K562 (cell line): Measurements from ENCODE around the gene ANXA2. TPM values are rescaled to one million over a fixed set of nuclear protein-coding genes. Genes with fewer than 3 reads are reported as not detected.

Source experiments
- BRD4 ChIP-seq: fragments of 200-600 bp; sonication (generic); IDR thresholded peaks from 2 replicates; pipeline ENCODE4 v1.6.1; 2017; ENCODE audit warnings: inconsistent platforms
- CCNT2 ChIP-seq: IDR thresholded peaks from 2 replicates; pipeline ENCODE4 v1.6.1; 2011; ENCODE audit warnings: borderline replicate concordance, low read depth, mild to moderate bottlenecking, moderate library complexity, mixed read lengths, low read length; ENCODE audit not compliant: insufficient read length; ENCODE audit errors: extremely low read depth
- GTF2E2 ChIP-seq: fragments of 200-800 bp; sonication (Bioruptor generic); IDR thresholded peaks from 2 replicates; pipeline ENCODE4 v1.6.1; 2016; ENCODE audit warnings: missing genetic modification characterization, missing compliant biosample characterization
- HMG20A ChIP-seq: fragments of 450-650 bp; formaldehyde crosslinking; conservative IDR thresholded peaks from 2 replicates; pipeline ENCODE4 v1.4.0; 2020; ENCODE audit warnings: mild to moderate bottlenecking, mixed read lengths
- JUND ChIP-seq, 2 experiments: IDR thresholded peaks; 2 replicates in 1 of 2; 3 replicates in 1 of 2; pipeline ENCODE4 v1.6.1; 2011; ENCODE audit warnings: borderline replicate concordance in 2 of 2, low read depth in 2 of 2, low read length in 2 of 2, improper control_type of control experiment in 1 of 2, missing biosample characterization in 1 of 2, missing genetic modification characterization in 1 of 2, missing genetic modification reagents in 1 of 2
- KAT7 ChIP-seq: sonication (generic); formaldehyde crosslinking; IDR thresholded peaks from 2 replicates; pipeline ENCODE4 v1.8.0; 2022; ENCODE audit warnings: missing genetic modification reagents, mild to moderate bottlenecking, borderline replicate concordance
- KDM2B ChIP-seq: fragments of 250-450 bp; sonication (Bioruptor Pico); IDR thresholded peaks from 2 replicates; pipeline ENCODE4 v1.8.0; 2021; ENCODE audit warnings: mild to moderate bottlenecking, moderate library complexity
- POLR2AphosphoS5 ChIP-seq: IDR thresholded peaks from 2 replicates; pipeline ENCODE4 v1.6.1; 2011; ENCODE audit warnings: mild to moderate bottlenecking, low read depth, low read length, moderate library complexity; ENCODE audit not compliant: control insufficient read depth, insufficient read depth
- STAT5B ChIP-seq: fragments of 250-450 bp; sonication (Bioruptor Pico); IDR thresholded peaks from 2 replicates; pipeline ENCODE4 v1.8.0; 2021; ENCODE audit warnings: mild to moderate bottlenecking, inconsistent platforms
- THRA ChIP-seq: fragments of 450-650 bp; IDR thresholded peaks from 2 replicates; pipeline ENCODE4 v1.6.1; 2017; ENCODE audit warnings: mild to moderate bottlenecking, moderate library complexity
- XRCC5 ChIP-seq: fragments of 200-400 bp; formaldehyde crosslinking; IDR thresholded peaks from 2 replicates; pipeline ENCODE4 v1.6.1; 2017; ENCODE audit warnings: low read depth, mild to moderate bottlenecking, low read length
- ZBTB40 ChIP-seq, 2 experiments: fragments of 450-650 bp in 1 of 2; sonication (generic) in 1 of 2; formaldehyde crosslinking in 1 of 2; IDR thresholded peaks; 2 replicates each; pipeline versions ENCODE4 v1.7.1 to v1.9.0; 2016 to 2022; ENCODE audit warnings: inconsistent platforms in 1 of 2, mild to moderate bottlenecking in 1 of 2, missing genetic modification reagents in 1 of 2
- ZNF217 ChIP-seq: sonication (generic); formaldehyde crosslinking; IDR thresholded peaks from 2 replicates; pipeline ENCODE4 v1.8.0; 2022; ENCODE audit warnings: mild to moderate bottlenecking, missing genetic modification reagents
- polyA plus RNA-seq, 8 experiments: library from polyadenylated mRNA; depleted of rRNA in 4 of 8; stranded (reverse) in 5 of 8; unstranded in 3 of 8; fragments of >200 nt; fragmentation: Nextera tagmentation in 2 of 8; fragmentation: Illumina TruSeq in 1 of 8; extraction: Ambion mirVana in 2 of 8; extraction: Trizol in 1 of 8; gene quantifications; 2 replicates each; pipeline versions ENCODE4 v1.2.1 to v1.2.3, GENCODE V29; 2011 to 2014; ENCODE audit warnings: inconsistent platforms in 1 of 8, missing spikeins in 1 of 8
- total RNA-seq, 7 experiments: library from RNA; depleted of rRNA in 6 of 7; stranded (reverse); fragments of >200 nt in 6 of 7; fragmentation: Illumina TruSeq in 2 of 7; extraction: Trizol in 2 of 7; gene quantifications; 2 replicates each; pipeline versions ENCODE4 v1.2.1 to v1.2.3, GENCODE V29; 2011 to 2021; ENCODE audit warnings: low replicate concordance in 1 of 7
- TF ChIP-seq, protein P1 (sequence below): fragments of 200-800 bp; sonication (Bioruptor generic); IDR thresholded peaks from 2 replicates; pipeline ENCODE4 v1.6.1; 2017; ENCODE audit warnings: missing genetic modification characterization, missing compliant biosample characterization

ANXA2 gene
- total and polyA plus RNA-seq, 9 of the 15 experiments (the other 6 are each of a cell fraction or from before 2014, with no cell fraction given), result 301 to 1,102 (median 452) TPM

DNA sequence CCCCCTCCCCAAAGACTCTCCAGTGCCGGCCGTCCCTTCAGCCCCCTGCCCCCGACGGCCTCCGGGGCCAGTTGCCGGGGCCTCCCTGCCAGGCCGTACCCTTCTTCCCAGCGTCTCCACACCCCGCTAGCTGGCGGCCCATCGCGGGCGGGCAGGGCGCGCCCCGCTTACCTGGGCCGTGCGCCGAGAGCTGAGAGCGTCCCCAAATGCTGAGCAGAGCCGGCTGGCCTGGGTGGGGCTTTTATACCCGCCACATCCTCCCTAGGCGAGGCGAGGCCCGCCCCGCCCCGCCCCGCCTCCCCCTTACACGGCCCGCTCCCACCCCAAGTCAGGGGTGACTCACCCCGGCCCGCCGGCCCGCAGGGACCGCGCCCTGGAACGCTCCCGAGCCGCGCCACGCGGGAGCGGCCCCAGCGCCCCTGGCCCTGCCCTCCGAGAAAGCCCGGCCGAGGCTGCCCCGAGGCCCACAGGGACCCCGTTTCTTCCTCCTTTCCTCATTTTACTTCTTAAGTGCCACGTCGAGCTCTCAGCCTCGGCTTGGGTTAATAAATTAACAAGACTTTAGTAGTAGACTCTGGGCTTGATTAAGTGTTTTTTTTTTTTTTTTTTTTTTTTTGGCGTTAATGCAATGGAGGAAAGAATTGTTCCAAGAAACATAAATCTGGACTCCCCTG, at the start of gene ANXA2 (continued):
- TF ChIP-seq ZBTB40 (IDR thresholded peaks at IDR 0.05) (no peak), ZBTB40 (CRISPR knock-in tag; IDR thresholded peaks at IDR 0.05) (no peak), POLR2AphosphoS5 (peak; percentile 90), BRD4 (peak; percentile 48; the same call in 1 of the 2 replicates), KAT7 (CRISPR knock-in tag) (no peak), HMG20A (no peak), JUND (IDR thresholded peaks at IDR 0.05; ENCODE audit: borderline replicate concordance, low read depth, low read length) (peak; percentile 95), JUND (tag; IDR thresholded peaks at IDR 0.05; ENCODE audit: borderline replicate concordance, low read depth, low read length) (peak; percentile 84; the same call in 1 of the 3 replicates), THRA (no peak), GTF2E2 (tag) (0 out of 2 replicates have a peak, but pooled peaks have one; percentile 71), KDM2B (0 out of 2 replicates have a peak, but pooled peaks have one; percentile 17), STAT5B (no peak), XRCC5 (no peak; the same call in 1 of the 2 replicates), ZNF217 (no peak), CCNT2 (peak; percentile 82)
- TF ChIP-seq, protein P1, sequence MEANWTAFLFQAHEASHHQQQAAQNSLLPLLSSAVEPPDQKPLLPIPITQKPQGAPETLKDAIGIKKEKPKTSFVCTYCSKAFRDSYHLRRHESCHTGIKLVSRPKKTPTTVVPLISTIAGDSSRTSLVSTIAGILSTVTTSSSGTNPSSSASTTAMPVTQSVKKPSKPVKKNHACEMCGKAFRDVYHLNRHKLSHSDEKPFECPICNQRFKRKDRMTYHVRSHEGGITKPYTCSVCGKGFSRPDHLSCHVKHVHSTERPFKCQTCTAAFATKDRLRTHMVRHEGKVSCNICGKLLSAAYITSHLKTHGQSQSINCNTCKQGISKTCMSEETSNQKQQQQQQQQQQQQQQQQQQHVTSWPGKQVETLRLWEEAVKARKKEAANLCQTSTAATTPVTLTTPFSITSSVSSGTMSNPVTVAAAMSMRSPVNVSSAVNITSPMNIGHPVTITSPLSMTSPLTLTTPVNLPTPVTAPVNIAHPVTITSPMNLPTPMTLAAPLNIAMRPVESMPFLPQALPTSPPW (CRISPR knock-in tag), result peak; percentile 96
